Hepatocyte (in vitro differentiated cells): ENCODE measurements around the gene LALBA. TPM values are rescaled to one million over a fixed set of nuclear protein-coding genes. Genes with fewer than 3 reads are reported as not detected.

Source experiments
- DNase-seq: peaks from one replicate; pipeline ENCODE4 v3.0.0-alpha.2; 2016; ENCODE audit warnings: low spot score
- H2AFZ ChIP-seq: fragments of 200-600 bp; sonication (generic); 2 replicates; pipeline ENCODE4 v1.6.0; 2016; ENCODE audit warnings: antibody characterized with exemption, mild to moderate bottlenecking
- H3K27ac ChIP-seq: fragments of 200-600 bp; sonication (generic); 2 replicates; pipeline ENCODE4 v1.5.1; 2016; ENCODE audit warnings: mild to moderate bottlenecking
- H3K27me3 ChIP-seq: fragments of 200-600 bp; sonication (generic); 2 replicates; pipeline ENCODE4 v1.6.1; 2016
- H3K36me3 ChIP-seq: fragments of 200-600 bp; sonication (generic); replicated peaks from 2 replicates; pipeline ENCODE4 v1.5.1; 2016; ENCODE audit warnings: low read depth; ENCODE audit not compliant: insufficient read depth
- H3K4me1 ChIP-seq: fragments of 200-600 bp; sonication (generic); 2 replicates; pipeline ENCODE4 v1.5.1; 2016; ENCODE audit warnings: mild to moderate bottlenecking, moderate library complexity; ENCODE audit not compliant: insufficient read depth
- H3K4me2 ChIP-seq: fragments of 200-600 bp; sonication (generic); 2 replicates; pipeline ENCODE4 v1.6.0; 2016
- H3K4me3 ChIP-seq: fragments of 200-600 bp; sonication (generic); 2 replicates; pipeline ENCODE4 v1.5.1; 2016; ENCODE audit warnings: mild to moderate bottlenecking
- H3K79me2 ChIP-seq: fragments of 200-600 bp; sonication (generic); 2 replicates; pipeline ENCODE4 v1.6.0; 2017; ENCODE audit warnings: mild to moderate bottlenecking
- H3K9me2 ChIP-seq: fragments of 200-600 bp; sonication (generic); replicated peaks from 2 replicates; pipeline ENCODE4 v1.6.0; 2017; ENCODE audit warnings: mild to moderate bottlenecking; ENCODE audit not compliant: insufficient read depth
- H3K9me3 ChIP-seq: fragments of 200-600 bp; sonication (generic); 2 replicates; pipeline ENCODE4 v1.5.1; 2016; ENCODE audit warnings: low read depth, mild to moderate bottlenecking
- H4K20me1 ChIP-seq: fragments of 200-600 bp; sonication (generic); 2 replicates; pipeline ENCODE4 v1.6.0; 2016; ENCODE audit warnings: mild to moderate bottlenecking; ENCODE audit not compliant: insufficient read depth, poor library complexity, severe bottlenecking
- CTCF ChIP-seq: fragments of 200-600 bp; sonication (generic); IDR thresholded peaks from 2 replicates; pipeline ENCODE4 v1.5.1; 2016; ENCODE audit warnings: antibody characterized with exemption, mild to moderate bottlenecking; ENCODE audit not compliant: poor library complexity
- EZH2 ChIP-seq: fragments of 200-600 bp; sonication (generic); IDR thresholded peaks from 2 replicates; pipeline ENCODE4 v1.6.1; 2016; ENCODE audit warnings: antibody characterized with exemption, mild to moderate bottlenecking, borderline replicate concordance
- EZH2phosphoT487 ChIP-seq: fragments of 200-600 bp; sonication (generic); IDR thresholded peaks from one replicate; pipeline ENCODE4 v1.6.1; 2018; ENCODE audit warnings: antibody characterized with exemption, mild to moderate bottlenecking, low read depth, moderate library complexity; ENCODE audit not compliant: unreplicated experiment, severe bottlenecking
- WGBS: methylation state at CpG from one replicate; pipeline ENCODE4 v1.1.6; 2016; ENCODE audit warnings: low lambda C conversion rate; ENCODE audit errors: missing lambda C conversion rate; 5-methylcytosine and 5-hydroxymethylcytosine counted together
- polyA plus RNA-seq: library from polyadenylated mRNA; unstranded; fragments of >200 nt; fragmentation: Nextera tagmentation; extraction: Ambion mirVana; gene quantifications from 2 replicates; pipeline ENCODE4 v1.2.1, GENCODE V29; 2016
- total RNA-seq: library from RNA; depleted of rRNA; stranded (reverse); fragments of >200 nt; gene quantifications from 2 replicates; pipeline ENCODE4 v1.2.3, GENCODE V29; 2014

Gene LALBA
- total RNA-seq, result not detected in 2 replicates
- 0.16 TPM in 1 of 2 replicates, not detected in the other for polyA plus RNA-seq

- Histone ChIP-seq H3K9me2 (no peaks in the 10 kb centered on the region), H3K4me1 (no peaks in the 10 kb centered on the region), H4K20me1 (no peaks in the 10 kb centered on the region), H3K4me2 (no peak within 1 kb of the TSS), H3K27ac (no peak within 1 kb of the TSS), H2AFZ (no peak within 1 kb of the TSS), H3K79me2 (no peaks in the 10 kb centered on the region), H3K27me3 (no peaks in the 10 kb centered on the region), H3K4me3 (no peak within 1 kb of the TSS), H3K9me3 (no peaks in the 10 kb centered on the region), H3K36me3 (no peaks in the 10 kb centered on the region)
- 88% methylated on average over 1 of the region's 1 CpG for WGBS
- no peak for DNase-seq
- TF ChIP-seq EZH2 (no peak), EZH2phosphoT487 (no peak), CTCF (no peak)
Observed at GRCh38 chr12:48569946-48570345, at the start of gene LALBA. TSS of gene LALBA (minus strand) at chr12:48570046. CDS start at chr12:48570020, 26 bp downstream.

GRCh38 chr12:48618541-48618940 is 48.7 kb upstream of the LALBA start:
- TF ChIP-seq CTCF (peak; percentile 96), EZH2phosphoT487 (no peak), EZH2 (no peak)
- WGBS, result 33% methylated on average over 7 of the region's 7 CpGs

GRCh38 chr12:48615681-48616080 is 45.8 kb upstream of the LALBA start:
- WGBS, result 87% methylated on average over 4 of the region's 4 CpGs
- H3K9me3 ChIP-seq, result no peaks in the 10 kb centered on the region
- no peak overlapping the region for H3K4me2 ChIP-seq
- H3K27ac ChIP-seq, result no peak overlapping the region
- H3K9me2 ChIP-seq, result no peaks in the 10 kb centered on the region
- H4K20me1 ChIP-seq, result no peaks in the 10 kb centered on the region
- H3K27me3 ChIP-seq, result no peaks in the 10 kb centered on the region
- no peaks in the 10 kb centered on the region for H3K79me2 ChIP-seq
- no peak for DNase-seq
- H3K4me1 ChIP-seq, result no peaks in the 10 kb centered on the region
- H3K4me3 ChIP-seq, result no peak overlapping the region
- no peaks in the 10 kb centered on the region for H3K36me3 ChIP-seq
- no peak overlapping the region for H2AFZ ChIP-seq
- TF ChIP-seq CTCF (no peak), EZH2 (no peak), EZH2phosphoT487 (no peak)

More at GRCh38 chr12:48618541-48618940, 48.7 kb upstream of the LALBA start:
- Histone ChIP-seq H3K79me2 (no peaks in the 10 kb centered on the region), H3K27ac (no peak overlapping the region), H2AFZ (no peak overlapping the region), H3K9me3 (no peaks in the 10 kb centered on the region), H3K27me3 (no peaks in the 10 kb centered on the region), H3K36me3 (no peaks in the 10 kb centered on the region), H3K9me2 (no peaks in the 10 kb centered on the region), H3K4me2 (no peak overlapping the region), H3K4me1 (no peaks in the 10 kb centered on the region), H3K4me3 (no peak overlapping the region), H4K20me1 (no peaks in the 10 kb centered on the region)
- peak; percentile 89 for DNase-seq

- peaks cover 3% of the 10 kb centered on the region for H3K9me3 ChIP-seq
- no peak overlapping the region for H3K27ac ChIP-seq
- H3K79me2 ChIP-seq, result no peaks in the 10 kb centered on the region
- no peaks in the 10 kb centered on the region for H3K4me1 ChIP-seq
- H3K4me3 ChIP-seq, result no peak overlapping the region
- WGBS, result 66% methylated on average over 1 of the region's 1 CpG
- H4K20me1 ChIP-seq, result no peaks in the 10 kb centered on the region
- H3K36me3 ChIP-seq, result no peaks in the 10 kb centered on the region
- no peaks in the 10 kb centered on the region for H3K9me2 ChIP-seq
- no peak for DNase-seq
- H3K27me3 ChIP-seq, result no peaks in the 10 kb centered on the region
- H3K4me2 ChIP-seq, result no peak overlapping the region
- TF ChIP-seq EZH2 (no peak), EZH2phosphoT487 (no peak)
- no peak overlapping the region for H2AFZ ChIP-seq
Observed at GRCh38 chr12:48613321-48613720, 43.5 kb upstream of the LALBA start.
